Measurements from ENCODE around the gene GOLGA1.

GOLGA1 gene

GRCh38 chr9:124830593-124830992 lies 110.3 kb downstream of the GOLGA1 start:
- DNase-seq, result no peak

DNA sequence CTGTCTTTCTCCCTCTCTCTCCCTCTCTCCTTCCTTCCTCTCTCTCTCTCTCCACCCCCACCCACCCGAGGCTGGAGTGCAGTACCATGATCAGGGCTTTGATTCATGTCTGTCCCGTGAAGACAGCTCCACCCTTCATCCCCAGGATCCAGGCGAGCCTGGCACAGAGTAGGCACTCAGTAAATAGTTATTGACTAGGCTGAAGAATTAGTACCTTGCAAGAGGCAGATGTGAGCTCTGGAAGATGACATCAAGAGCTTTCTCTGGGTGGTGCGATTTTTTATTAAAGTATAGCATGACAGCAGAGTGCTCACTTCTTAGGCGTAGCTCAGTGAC lies 111.6 kb downstream of the GOLGA1 start:
- no peak for DNase-seq

DNA sequence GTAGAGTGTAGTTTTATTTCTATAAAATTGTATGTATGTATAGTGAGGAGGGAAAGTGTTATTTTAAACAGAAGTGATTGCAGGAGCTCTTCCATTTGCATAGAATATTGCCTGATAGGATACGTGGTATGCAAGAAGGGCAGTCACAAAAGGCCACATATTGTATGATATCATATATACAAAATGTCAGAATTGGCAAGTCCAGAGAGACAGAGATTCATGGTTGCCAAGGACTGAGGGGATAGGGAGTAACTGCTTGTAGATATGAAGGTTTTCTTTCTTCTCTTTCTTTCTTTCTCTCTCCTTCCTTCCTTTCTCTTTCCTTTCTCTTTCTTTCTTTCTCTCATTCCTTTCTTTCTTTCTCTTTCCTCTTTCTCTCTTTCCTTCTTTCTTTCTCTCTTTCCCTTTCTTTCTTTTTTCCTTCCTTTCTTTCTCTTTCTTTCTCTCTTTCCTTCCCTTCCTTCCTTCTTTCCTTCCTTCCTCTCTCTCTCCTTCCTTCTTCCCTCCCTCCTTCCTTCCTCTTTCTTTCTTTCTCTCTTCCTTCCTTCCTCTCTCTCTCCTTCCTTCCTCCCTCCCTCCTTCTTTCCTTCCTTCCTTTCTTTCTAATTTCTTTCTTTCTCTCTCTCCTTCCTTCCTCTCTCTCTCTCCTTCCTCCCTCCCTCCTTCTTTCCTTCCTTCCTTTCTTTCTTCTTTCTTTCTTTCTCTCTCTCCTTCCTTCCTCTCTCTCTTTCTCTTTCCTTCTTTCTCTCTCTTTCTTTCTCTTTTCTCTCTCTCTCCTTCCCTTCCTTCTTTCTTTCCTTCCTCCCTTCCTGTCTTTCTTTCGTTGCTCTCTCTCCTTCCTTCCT lies 112.2 kb downstream of the GOLGA1 start:
- DNase-seq, result no peak
